HepG2 (cell line): ENCODE measurements around the gene CPLX3. TPM values are rescaled to one million over a fixed set of nuclear protein-coding genes. Genes with fewer than 3 reads are reported as not detected.

Source experiments
- ATAC-seq: fragments of 200-7000 bp; cut with Tn5 transposase; 3 replicates; pipeline ENCODE4 v1.9.1; 2020; ENCODE audit warnings: mild to moderate bottlenecking, moderate library complexity
- BruUV-seq: library from RNA; stranded (reverse); fragments of 400-500 nt; replicated peaks from 2 replicates; lab custom pipeline; 2021; lab: Mats Ljungman, UMichigan
- CTCF ChIA-PET: fragments of 300-600 bp; formaldehyde crosslinking; extraction: SDS; loops from one replicate; lab custom pipeline; 2021; ENCODE audit warnings: low total read pairs, inconsistent platforms, low intra/inter-chr PET ratio; lab: Yijun Ruan, JAX
- POLR2A ChIA-PET: fragments of 350-600 bp; sonication (Branson Sonifier 250); formaldehyde crosslinking; loops from one replicate; lab custom pipeline; 2020; ENCODE audit warnings: antibody characterized with exemption, inconsistent platforms; lab: Yijun Ruan, JAX
- DNase-seq: peaks from one replicate; pipeline ENCODE4 v3.0.0-alpha.2; 2015; ENCODE audit warnings: low spot score
- FAIRE-seq: peaks from 3 replicates; lab custom pipeline; 2011; peaks lifted over from hg19 to GRCh38; lab: Jason Lieb, UNC
- H2AFZ ChIP-seq: one replicate; pipeline ENCODE4 v1.6.1; 2011; ENCODE audit warnings: low read length, inconsistent platforms
- H3K27ac ChIP-seq: fragments of 300-600 bp; 3 replicates; pipeline ENCODE4 v1.8.0; 2011; ENCODE audit warnings: mixed run types, mild to moderate bottlenecking, mixed read lengths, low read length, inconsistent platforms; ENCODE audit not compliant: insufficient read depth; ENCODE audit errors: extremely low read length
- H3K27me3 ChIP-seq, 2 experiments: fragments of 200-600 bp in 1 of 2; 2 replicates in 1 of 2; 3 replicates in 1 of 2; pipeline versions ENCODE4 v1.6.0 to v1.8.0; 2011; ENCODE audit warnings: low read length in 2 of 2, mild to moderate bottlenecking in 2 of 2, moderate library complexity in 2 of 2, inconsistent platforms in 1 of 2; ENCODE audit not compliant: insufficient read depth in 2 of 2, control insufficient read depth in 1 of 2
- H3K36me3 ChIP-seq, 2 experiments: fragments of 200-600 bp in 1 of 2; replicated peaks in 1 of 2; 2 replicates in 1 of 2; 3 replicates in 1 of 2; pipeline versions ENCODE4 v1.5.1 to v1.8.0; 2011; ENCODE audit warnings: low read length in 2 of 2, inconsistent platforms in 1 of 2; ENCODE audit not compliant: insufficient read depth in 2 of 2, control insufficient read depth in 1 of 2
- H3K4me1 ChIP-seq: 2 replicates; pipeline ENCODE4 v1.5.1; 2012; ENCODE audit warnings: low read length, inconsistent platforms; ENCODE audit not compliant: insufficient read depth
- H3K4me2 ChIP-seq: 2 replicates; pipeline ENCODE4 v1.6.0; 2011; ENCODE audit warnings: low read depth, low read length, inconsistent platforms
- H3K4me3 ChIP-seq, 3 experiments: fragments of 200-600 bp in 1 of 3; sonication (generic), shearing (Covaris generic) in 1 of 3; replicated peaks in 1 of 3; 2 replicates each; pipeline ENCODE4 v1.5.1; 2011 to 2016; ENCODE audit warnings: low read length in 3 of 3, inconsistent platforms in 2 of 3, low read depth in 2 of 3, mild to moderate bottlenecking in 2 of 3, control low read depth in 1 of 3, mixed read lengths in 1 of 3; ENCODE audit not compliant: insufficient read depth in 1 of 3
- H3K79me2 ChIP-seq: one replicate; pipeline ENCODE4 v1.6.1; 2011; ENCODE audit warnings: low read length, inconsistent platforms; ENCODE audit not compliant: insufficient read depth
- H3K9ac ChIP-seq: 2 replicates; pipeline ENCODE4 v1.6.0; 2011; ENCODE audit warnings: mild to moderate bottlenecking, low read depth, low read length, inconsistent platforms; ENCODE audit not compliant: insufficient read depth
- H3K9me3 ChIP-seq: 2 replicates; pipeline ENCODE4 v1.5.1; 2012; ENCODE audit warnings: mild to moderate bottlenecking, low read length
- H4K20me1 ChIP-seq: 2 replicates; pipeline ENCODE4 v1.6.0; 2011; ENCODE audit warnings: inconsistent platforms, mild to moderate bottlenecking, low read length, moderate library complexity; ENCODE audit not compliant: insufficient read depth
- CEBPG ChIP-seq: IDR thresholded peaks from 2 replicates; pipeline ENCODE4 v1.6.1; 2016
- GATAD1 ChIP-seq: IDR thresholded peaks from 2 replicates; pipeline ENCODE4 v1.6.1; 2016; ENCODE audit warnings: missing genetic modification reagents, missing compliant biosample characterization
- GATAD2A ChIP-seq: IDR thresholded peaks from 2 replicates; pipeline ENCODE4 v1.6.1; 2016
- GLI4 ChIP-seq: sonication (generic); formaldehyde crosslinking; IDR thresholded peaks from 2 replicates; pipeline ENCODE4 v1.5.1; 2020; ENCODE audit warnings: missing genetic modification reagents, mild to moderate bottlenecking, moderate library complexity, borderline replicate concordance
- HMGXB4 ChIP-seq, 2 experiments: sonication (generic) in 1 of 2; formaldehyde crosslinking in 1 of 2; IDR thresholded peaks; 2 replicates each; pipeline versions ENCODE4 v1.4.0 to v1.6.1; 2018 to 2020; ENCODE audit warnings: missing genetic modification reagents in 2 of 2, borderline replicate concordance in 1 of 2, low read depth in 1 of 2, mild to moderate bottlenecking in 1 of 2, missing biosample characterization in 1 of 2
- NCOA1 ChIP-seq: sonication (generic); formaldehyde crosslinking; IDR thresholded peaks from 2 replicates; pipeline ENCODE4 v1.9.0; 2021; ENCODE audit warnings: missing genetic modification reagents
- PHB2 ChIP-seq: fragments of 450-650 bp; IDR thresholded peaks from 2 replicates; pipeline ENCODE4 v1.6.1; 2018; ENCODE audit not compliant: partially characterized antibody
- SALL1 ChIP-seq: sonication (generic); formaldehyde crosslinking; IDR thresholded peaks from 2 replicates; pipeline ENCODE4 v1.8.0; 2022; ENCODE audit warnings: mild to moderate bottlenecking, missing genetic modification reagents
- ZFP41 ChIP-seq: sonication (generic); formaldehyde crosslinking; IDR thresholded peaks from 2 replicates; pipeline ENCODE4 v1.4.0; 2020; ENCODE audit warnings: mild to moderate bottlenecking, missing genetic modification reagents, borderline replicate concordance
- ZMYM3 ChIP-seq: sonication (generic); formaldehyde crosslinking; IDR thresholded peaks from 2 replicates; pipeline ENCODE4 v1.5.1; 2020; ENCODE audit warnings: mild to moderate bottlenecking, missing genetic modification reagents
- ZNF136 ChIP-seq: sonication (generic); formaldehyde crosslinking; IDR thresholded peaks from 2 replicates; pipeline ENCODE4 v1.8.1; 2022; ENCODE audit warnings: low read depth, mild to moderate bottlenecking, moderate library complexity, missing genetic modification reagents
- ZNF263 ChIP-seq: sonication (generic); formaldehyde crosslinking; IDR thresholded peaks from 2 replicates; pipeline ENCODE4 v1.4.0; 2020; ENCODE audit warnings: missing genetic modification reagents
- ZNF331 ChIP-seq: sonication (generic); formaldehyde crosslinking; IDR thresholded peaks from 2 replicates; pipeline ENCODE4 v1.4.0; 2020; ENCODE audit warnings: missing genetic modification reagents
- ZNF546 ChIP-seq: sonication (generic); formaldehyde crosslinking; conservative IDR thresholded peaks from 2 replicates; pipeline ENCODE4 v1.8.1; 2023; ENCODE audit warnings: mild to moderate bottlenecking, missing genetic modification reagents
- ZNF556 ChIP-seq: sonication (generic); formaldehyde crosslinking; IDR thresholded peaks from 2 replicates; pipeline ENCODE4 v1.4.0; 2020; ENCODE audit warnings: mild to moderate bottlenecking, missing genetic modification reagents, borderline replicate concordance
- ZNF768 ChIP-seq: sonication (generic); formaldehyde crosslinking; IDR thresholded peaks from 2 replicates; pipeline ENCODE4 v1.4.0; 2020; ENCODE audit warnings: missing genetic modification reagents
- WGBS: methylation state at CpG from one replicate; pipeline ENCODE4 v1.1.6; 2017; ENCODE audit warnings: low lambda C conversion rate; 5-methylcytosine and 5-hydroxymethylcytosine counted together
- in situ Hi-C: cut with HindIII; loops from 2 replicates; pipeline ENCODE4 v1.10.0; 2017; ENCODE audit warnings: low pct_unique_long_range_greater_than_20kb; ENCODE audit not compliant: extremely low pct_ligation_motif_present
- intact Hi-C: fragments of 100-400 bp; cut with micrococcal nuclease; formaldehyde crosslinking; loops from one replicate; pipeline ENCODE4 v1.10.0; 2022; ENCODE audit not compliant: unreplicated experiment
- polyA plus RNA-seq, 8 experiments: library from polyadenylated mRNA; depleted of rRNA in 3 of 8; stranded (reverse) in 7 of 8; unstranded in 1 of 8; fragments of >200 nt; fragmentation: Illumina TruSeq in 4 of 8; extraction: Trizol in 4 of 8; gene quantifications; 2 replicates each; pipeline versions ENCODE4 v1.2.1 to v1.2.3, GENCODE V29; 2011 to 2016; ENCODE audit warnings: low read depth in 4 of 8, missing spikeins in 1 of 8, mixed read lengths in 1 of 8; ENCODE audit not compliant: insufficient read depth in 1 of 8
- total RNA-seq, 5 experiments: library from RNA; depleted of rRNA; stranded (reverse); fragments of >200 nt; fragmentation: Illumina TruSeq; extraction: Trizol; gene quantifications; 2 replicates each; pipeline ENCODE4 v1.2.3, GENCODE V29; 2016; ENCODE audit warnings: low read depth in 1 of 5
- TF ChIP-seq, protein P1 (sequence below): sonication (generic); formaldehyde crosslinking; IDR thresholded peaks from 2 replicates; pipeline ENCODE4 v1.4.0; 2020; ENCODE audit warnings: missing genetic modification reagents
- TF ChIP-seq, protein P2 (sequence below): sonication (generic); formaldehyde crosslinking; IDR thresholded peaks from 2 replicates; pipeline ENCODE4 v1.5.0; 2020; ENCODE audit warnings: mild to moderate bottlenecking, missing genetic modification reagents
- TF ChIP-seq, protein P3 (sequence below): IDR thresholded peaks from 2 replicates; pipeline ENCODE4 v1.6.1; 2016; ENCODE audit warnings: low read depth, borderline replicate concordance

CPLX3 gene
- total and polyA plus RNA-seq, 2 of the 13 experiments (the other 11 are each of a cell fraction or from before 2014, with no cell fraction given), result not detected

DNA sequence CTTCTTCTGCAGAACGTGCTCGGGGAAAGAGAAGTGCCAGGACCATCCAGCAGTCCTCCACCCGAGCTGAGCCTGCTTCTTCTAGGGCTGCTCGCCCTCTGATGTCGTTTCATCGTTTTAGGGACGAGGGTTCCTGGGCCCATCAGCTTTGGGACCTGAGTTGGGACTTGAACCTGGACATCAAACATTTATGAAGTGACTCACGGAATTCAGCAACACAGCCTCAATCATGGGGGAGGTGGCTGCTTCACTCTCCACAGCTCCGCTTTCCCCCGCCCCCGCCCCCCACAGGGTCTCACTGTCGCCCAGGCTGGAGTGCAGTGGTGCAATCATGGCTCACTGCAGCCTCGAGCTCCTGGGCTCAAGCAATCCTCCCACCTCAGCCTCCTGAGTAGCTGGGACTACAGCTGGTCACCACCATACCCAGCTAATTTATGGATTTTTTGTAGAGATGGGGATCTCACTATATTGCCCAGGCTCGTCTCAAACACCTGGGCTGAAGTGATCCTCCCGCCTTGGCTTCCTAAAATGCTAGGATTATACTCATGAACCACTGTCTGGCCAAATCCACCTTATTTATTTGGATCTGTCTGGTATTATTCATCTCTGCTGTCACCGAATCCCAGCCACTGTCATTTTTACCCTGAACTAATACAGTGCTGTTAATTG lies 47.5 kb downstream of the CPLX3 start:
- Histone ChIP-seq H3K4me3 (peak overlapping the region; percentile 83 to 98 (median 98)), H3K27me3 (peaks cover 0 to 13% of the 10 kb centered on the region in 2 experiments; a peak in 1 of 5 replicates), H3K4me1 (peaks cover 41% of the 10 kb centered on the region), H3K9ac (peak overlapping the region; percentile 98), H4K20me1 (peaks cover 13% of the 10 kb centered on the region), H3K4me2 (peak overlapping the region; percentile 97), H3K9me3 (no peaks in the 10 kb centered on the region), H3K27ac (peak overlapping the region; percentile 61), H3K79me2 (peaks cover 36% of the 10 kb centered on the region), H3K36me3 (peaks cover 0 to 1% of the 10 kb centered on the region in 2 experiments; a peak in 2 of 5 replicates), H2AFZ (peak overlapping the region; percentile 82)
- intact Hi-C loops (no loop called here), in situ Hi-C loops (no loop called here)
- peak; percentile 49 for ATAC-seq
- ChIA-PET CTCF (no interaction called here), POLR2A (interaction anchor here (0.7 to 1.9 kb wide), 9 partner anchors 9 to 33 kb away, joined by 3 to 10 read pairs (median 3); partner anchors contain the start of genes FAM219B, MPI and ULK3)
- no peak for FAIRE-seq
- peak; percentile 34 for DNase-seq
- BruUV-seq, result TSS peak; percentile 73
- WGBS, result 21% methylated on average over 9 of the region's 16 CpGs
- TF ChIP-seq GATAD1 (CRISPR knock-in tag) (no peak), SALL1 (0 out of 2 replicates have a peak, but pooled peaks have one; percentile 44), ZMYM3 (CRISPR knock-in tag) (peak; percentile 86), ZNF136 (CRISPR knock-in tag) (no peak), GATAD2A (CRISPR knock-in tag) (no peak), NCOA1 (CRISPR knock-in tag) (no peak), ZFP41 (CRISPR knock-in tag) (no peak), ZNF263 (CRISPR knock-in tag) (peak; percentile 57; the same call in 1 of the 2 replicates), CEBPG (CRISPR knock-in tag) (peak; percentile 13; the same call in 1 of the 2 replicates), ZNF546 (CRISPR knock-in tag) (0 out of 2 replicates have a peak, but pooled peaks have one; percentile 0), GLI4 (CRISPR knock-in tag) (0 out of 2 replicates have a peak, but pooled peaks have one; percentile 12), ZNF768 (peak; percentile 56; the same call in 1 of the 2 replicates), PHB2 (no peak), ZNF331 (CRISPR knock-in tag) (peak; percentile 6; the same call in 1 of the 2 replicates), HMGXB4 (CRISPR knock-in tag; IDR thresholded peaks at IDR 0.05; ENCODE audit: borderline replicate concordance in 1 of 2, low read depth in 1 of 2) (0 out of 4 replicates have a peak, but pooled peaks of 1 of the 2 experiments have one; percentile 12), ZNF556 (CRISPR knock-in tag) (no peak)
- TF ChIP-seq, protein P1, sequence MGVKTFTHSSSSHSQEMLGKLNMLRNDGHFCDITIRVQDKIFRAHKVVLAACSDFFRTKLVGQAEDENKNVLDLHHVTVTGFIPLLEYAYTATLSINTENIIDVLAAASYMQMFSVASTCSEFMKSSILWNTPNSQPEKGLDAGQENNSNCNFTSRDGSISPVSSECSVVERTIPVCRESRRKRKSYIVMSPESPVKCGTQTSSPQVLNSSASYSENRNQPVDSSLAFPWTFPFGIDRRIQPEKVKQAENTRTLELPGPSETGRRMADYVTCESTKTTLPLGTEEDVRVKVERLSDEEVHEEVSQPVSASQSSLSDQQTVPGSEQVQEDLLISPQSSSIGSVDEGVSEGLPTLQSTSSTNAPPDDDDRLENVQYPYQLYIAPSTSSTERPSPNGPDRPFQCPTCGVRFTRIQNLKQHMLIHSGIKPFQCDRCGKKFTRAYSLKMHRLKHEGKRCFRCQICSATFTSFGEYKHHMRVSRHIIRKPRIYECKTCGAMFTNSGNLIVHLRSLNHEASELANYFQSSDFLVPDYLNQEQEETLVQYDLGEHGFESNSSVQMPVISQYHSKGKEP (CRISPR knock-in tag), result no peak
- TF ChIP-seq, protein P2, sequence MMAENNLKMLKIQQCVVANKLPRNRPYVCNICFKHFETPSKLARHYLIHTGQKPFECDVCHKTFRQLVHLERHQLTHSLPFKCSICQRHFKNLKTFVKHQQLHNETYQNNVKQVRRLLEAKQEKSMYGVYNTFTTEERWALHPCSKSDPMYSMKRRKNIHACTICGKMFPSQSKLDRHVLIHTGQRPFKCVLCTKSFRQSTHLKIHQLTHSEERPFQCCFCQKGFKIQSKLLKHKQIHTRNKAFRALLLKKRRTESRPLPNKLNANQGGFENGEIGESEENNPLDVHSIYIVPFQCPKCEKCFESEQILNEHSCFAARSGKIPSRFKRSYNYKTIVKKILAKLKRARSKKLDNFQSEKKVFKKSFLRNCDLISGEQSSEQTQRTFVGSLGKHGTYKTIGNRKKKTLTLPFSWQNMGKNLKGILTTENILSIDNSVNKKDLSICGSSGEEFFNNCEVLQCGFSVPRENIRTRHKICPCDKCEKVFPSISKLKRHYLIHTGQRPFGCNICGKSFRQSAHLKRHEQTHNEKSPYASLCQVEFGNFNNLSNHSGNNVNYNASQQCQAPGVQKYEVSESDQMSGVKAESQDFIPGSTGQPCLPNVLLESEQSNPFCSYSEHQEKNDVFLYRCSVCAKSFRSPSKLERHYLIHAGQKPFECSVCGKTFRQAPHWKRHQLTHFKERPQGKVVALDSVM (CRISPR knock-in tag), result peak; percentile 99
- TF ChIP-seq, protein P3, sequence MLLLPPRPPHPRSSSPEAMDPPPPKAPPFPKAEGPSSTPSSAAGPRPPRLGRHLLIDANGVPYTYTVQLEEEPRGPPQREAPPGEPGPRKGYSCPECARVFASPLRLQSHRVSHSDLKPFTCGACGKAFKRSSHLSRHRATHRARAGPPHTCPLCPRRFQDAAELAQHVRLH, result 0 out of 2 replicates have a peak, but pooled peaks have one; percentile 10
